Testis (tissue), 2 donors: ENCODE results near the gene FER1L5.

Source experiments
- CTCF ChIP-seq, 3 experiments: fragments of 450-650 bp in 2 of 3; fragments of 200-600 bp in 1 of 3; sonication (generic) in 1 of 3; IDR thresholded peaks; one replicate each; pipeline ENCODE4 v1.5.1; 2016 to 2019; ENCODE audit warnings: antibody characterized with exemption in 3 of 3, mild to moderate bottlenecking in 2 of 3, moderate library complexity in 1 of 3
- POLR2A ChIP-seq: fragments of 450-650 bp; IDR thresholded peaks from one replicate; pipeline ENCODE4 v1.6.1; 2017; ENCODE audit warnings: antibody characterized with exemption, mild to moderate bottlenecking, moderate library complexity

GRCh38 chr2:96594691-96595152 is 47.8 kb upstream of the FER1L5 start:
- TF ChIP-seq CTCF (IDR thresholded peaks at IDR 0.05) (no peak), POLR2A (no peak)
